Glutamatergic neuron (in vitro differentiated cells): ENCODE measurements around the gene PRRX1. TPM values are rescaled to one million over a fixed set of nuclear protein-coding genes. Genes with fewer than 3 reads are reported as not detected.

Experiments
- DNase-seq: peaks from one replicate; pipeline ENCODE4 v3.0.0; 2022
- H3K27ac Mint-ChIP-seq: one replicate; pipeline ENCODE4 v1.8.0; 2020; ENCODE audit warnings: mild to moderate bottlenecking, mixed read lengths, inconsistent platforms; ENCODE audit not compliant: unreplicated experiment
- H3K27me3 Mint-ChIP-seq: one replicate; pipeline ENCODE4 v1.8.0; 2020; ENCODE audit warnings: mild to moderate bottlenecking, moderate library complexity, mixed read lengths, inconsistent platforms; ENCODE audit not compliant: unreplicated experiment
- H3K36me3 Mint-ChIP-seq: one replicate; pipeline ENCODE4 v1.8.0; 2020; ENCODE audit warnings: mild to moderate bottlenecking, mixed read lengths, inconsistent platforms; ENCODE audit not compliant: unreplicated experiment
- H3K4me1 Mint-ChIP-seq: one replicate; pipeline ENCODE4 v1.8.0; 2020; ENCODE audit warnings: mild to moderate bottlenecking, low read depth, mixed read lengths, inconsistent platforms; ENCODE audit not compliant: unreplicated experiment
- H3K4me3 Mint-ChIP-seq: one replicate; pipeline ENCODE4 v1.8.0; 2020; ENCODE audit warnings: mild to moderate bottlenecking, mixed read lengths, inconsistent platforms; ENCODE audit not compliant: unreplicated experiment
- H3K9me3 Mint-ChIP-seq: one replicate; pipeline ENCODE4 v1.8.0; 2020; ENCODE audit warnings: mild to moderate bottlenecking, moderate library complexity, mixed read lengths, inconsistent platforms; ENCODE audit not compliant: unreplicated experiment
- total RNA-seq: library from RNA; stranded (reverse); fragmentation: NEBNext Ultra II Directional; extraction: Animal tissue kit (Norgen Biotek cat#: 25700); gene quantifications from one replicate; pipeline ENCODE4 v1.2.1, GENCODE V29; 2021; ENCODE audit not compliant: unreplicated experiment
- TF ChIP-seq, protein P1 (sequence below): fragments of 200-600 bp; sonication (generic); IDR thresholded peaks from one replicate; pipeline ENCODE4 v1.5.0; 2021; ENCODE audit not compliant: partially characterized antibody, unreplicated experiment

The PRRX1 gene
- total RNA-seq, 1 donor from 2014 or later, result not detected

DNA sequence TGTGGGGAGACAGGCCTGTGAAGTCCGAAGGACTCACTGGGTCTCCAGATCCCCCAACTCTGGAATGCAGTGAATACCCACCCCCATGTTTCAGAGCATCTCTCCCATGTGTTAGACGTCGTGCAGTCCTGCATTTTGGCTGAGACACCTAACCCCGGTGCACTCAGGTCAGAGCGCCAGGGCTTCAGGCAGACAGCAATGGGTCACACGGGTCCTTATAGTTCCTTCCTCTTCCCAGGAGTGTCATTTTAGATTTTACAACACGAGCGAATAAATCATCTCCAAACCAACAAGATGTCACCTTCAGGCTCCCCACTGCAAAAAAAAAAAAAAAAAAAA, 5.1 kb downstream of the PRRX1 start:
- DNase-seq, result no peak
- H3K36me3 Mint-ChIP-seq, result no peaks in the 10 kb centered on the region
- H3K4me1 Mint-ChIP-seq, result peaks cover 23% of the 10 kb centered on the region
- peaks cover 45% of the 10 kb centered on the region for H3K27me3 Mint-ChIP-seq
- no peak overlapping the region for H3K27ac Mint-ChIP-seq
- H3K9me3 Mint-ChIP-seq, result peaks cover 5% of the 10 kb centered on the region
- TF ChIP-seq, protein P1, sequence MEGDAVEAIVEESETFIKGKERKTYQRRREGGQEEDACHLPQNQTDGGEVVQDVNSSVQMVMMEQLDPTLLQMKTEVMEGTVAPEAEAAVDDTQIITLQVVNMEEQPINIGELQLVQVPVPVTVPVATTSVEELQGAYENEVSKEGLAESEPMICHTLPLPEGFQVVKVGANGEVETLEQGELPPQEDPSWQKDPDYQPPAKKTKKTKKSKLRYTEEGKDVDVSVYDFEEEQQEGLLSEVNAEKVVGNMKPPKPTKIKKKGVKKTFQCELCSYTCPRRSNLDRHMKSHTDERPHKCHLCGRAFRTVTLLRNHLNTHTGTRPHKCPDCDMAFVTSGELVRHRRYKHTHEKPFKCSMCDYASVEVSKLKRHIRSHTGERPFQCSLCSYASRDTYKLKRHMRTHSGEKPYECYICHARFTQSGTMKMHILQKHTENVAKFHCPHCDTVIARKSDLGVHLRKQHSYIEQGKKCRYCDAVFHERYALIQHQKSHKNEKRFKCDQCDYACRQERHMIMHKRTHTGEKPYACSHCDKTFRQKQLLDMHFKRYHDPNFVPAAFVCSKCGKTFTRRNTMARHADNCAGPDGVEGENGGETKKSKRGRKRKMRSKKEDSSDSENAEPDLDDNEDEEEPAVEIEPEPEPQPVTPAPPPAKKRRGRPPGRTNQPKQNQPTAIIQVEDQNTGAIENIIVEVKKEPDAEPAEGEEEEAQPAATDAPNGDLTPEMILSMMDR, result no peak
- H3K4me3 Mint-ChIP-seq, result peak overlapping the region; percentile 21

DNA sequence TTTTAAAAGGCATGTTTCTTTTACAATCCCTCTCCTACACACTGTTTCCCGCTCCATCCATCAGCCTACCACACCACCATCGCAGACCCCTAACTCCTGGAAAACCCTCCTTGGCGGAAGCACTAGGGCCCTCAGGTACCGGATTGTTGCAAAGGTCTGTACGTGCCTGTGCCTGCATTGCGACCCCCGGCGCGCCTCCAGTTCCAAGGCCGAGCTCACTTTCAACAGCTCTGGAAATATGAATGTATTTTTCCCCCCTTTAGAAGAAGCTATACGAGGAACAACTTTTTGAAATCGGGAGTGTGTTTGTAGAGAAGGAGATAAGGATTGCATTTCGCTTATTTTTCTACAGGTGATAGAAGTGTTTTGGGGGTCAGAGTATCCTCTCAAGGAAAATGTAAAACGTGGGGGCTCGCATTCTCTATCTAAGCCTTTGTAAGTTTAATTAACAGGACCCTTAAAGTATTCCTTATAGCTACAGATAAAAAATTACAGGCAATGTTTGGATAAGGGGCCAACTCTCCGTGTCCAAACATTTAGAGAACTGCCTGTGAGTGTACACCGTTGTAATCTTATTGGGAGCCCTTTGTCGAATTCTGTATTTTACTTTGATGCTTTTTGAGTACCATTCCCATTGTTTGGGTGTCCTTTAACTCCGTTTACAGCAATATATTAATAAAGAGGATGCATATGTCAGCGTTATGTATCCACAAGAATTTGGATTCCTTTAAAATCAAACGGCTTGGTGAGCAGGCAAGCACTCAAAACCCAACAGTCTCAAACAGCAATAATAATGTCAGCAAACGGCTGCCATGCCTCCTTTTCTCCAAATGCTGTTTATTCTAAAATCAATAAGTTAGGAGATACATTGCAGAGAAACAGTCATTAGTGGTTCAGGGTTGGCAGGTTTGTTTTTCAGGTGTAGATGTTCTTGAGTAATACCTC, 5.9 kb downstream of the PRRX1 start:
- H3K27ac Mint-ChIP-seq, result no peak overlapping the region
- peaks cover 42% of the 10 kb centered on the region for H3K27me3 Mint-ChIP-seq
- TF ChIP-seq, protein P1, result no peak
- H3K4me1 Mint-ChIP-seq, result peaks cover 23% of the 10 kb centered on the region
- DNase-seq, result no peak
- H3K4me3 Mint-ChIP-seq, result no peak overlapping the region
- peaks cover 5% of the 10 kb centered on the region for H3K9me3 Mint-ChIP-seq
- no peaks in the 10 kb centered on the region for H3K36me3 Mint-ChIP-seq

DNA sequence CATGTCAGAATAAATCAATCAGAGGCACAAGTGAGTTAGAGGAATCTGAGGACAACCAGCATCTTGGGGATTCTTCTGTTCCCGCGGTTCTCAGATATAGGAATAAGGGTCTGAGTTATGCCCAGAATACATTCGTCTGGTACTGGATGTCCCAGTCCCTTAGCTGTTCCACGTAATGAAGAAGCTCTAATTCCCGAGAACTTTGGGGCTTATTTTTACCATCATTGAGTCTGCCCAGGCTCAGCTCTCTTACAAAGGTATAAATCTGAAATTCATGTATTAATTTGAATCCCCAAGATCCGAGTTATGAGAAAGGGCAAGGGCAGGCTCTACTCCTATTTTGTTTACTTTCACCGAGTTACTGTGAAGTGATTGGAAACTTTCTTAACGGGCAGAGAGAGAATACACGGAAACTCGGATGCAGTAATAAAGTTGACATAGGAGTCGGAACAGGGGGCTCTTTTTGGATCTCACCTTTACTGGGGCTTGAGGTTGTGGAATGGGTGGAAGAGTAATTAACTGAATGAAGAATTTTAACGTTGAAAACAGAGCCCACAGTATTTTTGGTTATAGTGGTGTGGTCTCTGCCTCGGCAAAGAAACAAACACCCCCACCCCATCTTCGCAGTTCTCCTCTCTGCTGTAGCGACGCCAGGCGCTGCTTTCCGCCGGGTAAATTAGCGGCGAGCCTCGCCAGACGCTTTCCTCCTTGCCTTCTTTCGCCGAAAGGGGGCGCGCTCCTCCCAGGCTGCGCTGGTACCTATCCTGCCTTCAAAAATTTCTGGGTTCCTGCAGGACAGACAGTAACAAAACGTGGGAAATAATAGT, 7.1 kb downstream of the PRRX1 start:
- TF ChIP-seq, protein P1, result peak; percentile 91
- peak; percentile 88 for DNase-seq
- no peak overlapping the region for H3K27ac Mint-ChIP-seq
- no peaks in the 10 kb centered on the region for H3K36me3 Mint-ChIP-seq
- peaks cover 2% of the 10 kb centered on the region for H3K9me3 Mint-ChIP-seq
- H3K4me3 Mint-ChIP-seq, result peak overlapping the region; percentile 58
- H3K27me3 Mint-ChIP-seq, result peaks cover 34% of the 10 kb centered on the region
- H3K4me1 Mint-ChIP-seq, result peaks cover 23% of the 10 kb centered on the region

DNA sequence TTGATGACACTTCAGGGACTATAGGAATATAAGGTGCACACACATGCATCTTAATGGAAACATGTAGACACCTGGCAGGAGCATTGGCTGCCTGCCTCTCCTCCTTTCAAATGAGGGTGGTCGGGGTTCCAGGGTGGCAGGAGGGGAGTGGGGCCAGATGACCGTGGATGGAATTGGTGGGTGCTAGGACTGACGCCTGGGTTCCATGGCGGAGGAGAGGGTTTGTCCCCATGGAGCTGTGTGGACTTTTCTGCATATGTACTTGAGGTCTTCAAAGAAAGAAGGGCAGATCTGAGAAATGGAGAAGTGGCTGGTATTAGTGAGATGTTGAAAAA, 7.7 kb downstream of the PRRX1 start:
- Mint-ChIP-seq H3K36me3 (no peaks in the 10 kb centered on the region), H3K4me3 (no peak overlapping the region), H3K9me3 (peaks cover 2% of the 10 kb centered on the region), H3K27me3 (peaks cover 32% of the 10 kb centered on the region), H3K4me1 (peaks cover 23% of the 10 kb centered on the region), H3K27ac (no peak overlapping the region)
- no peak for DNase-seq
- TF ChIP-seq, protein P1, result peak; percentile 56

DNA sequence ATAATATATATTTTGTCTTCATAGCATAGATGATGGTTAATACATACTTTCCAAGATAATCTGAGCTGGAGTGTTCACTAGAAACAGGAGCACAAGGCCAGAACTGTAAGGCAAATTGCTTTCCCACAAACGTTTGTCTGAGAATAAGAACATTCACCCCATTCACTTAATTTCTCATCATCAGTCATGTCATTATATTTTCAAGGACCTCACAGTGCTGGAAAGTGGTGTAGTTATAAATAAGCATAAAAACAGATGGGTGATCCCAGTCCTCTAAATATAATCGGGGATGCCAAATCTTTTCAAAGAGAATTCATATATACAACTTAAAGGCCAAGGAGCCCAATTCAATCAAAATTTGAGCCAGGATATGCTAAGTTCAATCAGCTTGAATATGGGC, 8.4 kb downstream of the PRRX1 start:
- TF ChIP-seq, protein P1, result no peak
- Mint-ChIP-seq H3K9me3 (peaks cover 2% of the 10 kb centered on the region), H3K27ac (no peak overlapping the region), H3K4me1 (peaks cover 23% of the 10 kb centered on the region), H3K4me3 (no peak overlapping the region), H3K27me3 (peaks cover 26% of the 10 kb centered on the region), H3K36me3 (no peaks in the 10 kb centered on the region)
- DNase-seq, result no peak
